ENCODE results near the gene STK11IP. TPM values are rescaled to one million over a fixed set of nuclear protein-coding genes. Genes with fewer than 3 reads are reported as not detected.

STK11IP gene
- total RNA-seq, 1 experiment from 2014 or later = 35.6 TPM

- POLR2A ChIA-PET (ENCODE audit: low non-redundant PET) = no interaction called here
Observed at GRCh38 chr2:219556413-219556812, 41.2 kb upstream of the STK11IP start.

GRCh38 chr2:219557320-219557719 is 40.3 kb upstream of the STK11IP start:
- H3K4me1 ChIP-seq (ENCODE audit: insufficient read depth, low read length, poor library complexity, severe bottlenecking) = no peaks in the 10 kb centered on the region
- H3K27ac ChIP-seq (ENCODE audit: low read depth, low read length, poor library complexity, severe bottlenecking) = no peak overlapping the region
- no TSS peak for BruUV-seq (replicated peaks)
- H3K27me3 ChIP-seq (replicated peaks; ENCODE audit: insufficient read depth, low read depth, low read length, poor library complexity) = no peaks in the 10 kb centered on the region
- H3K9me3 ChIP-seq (ENCODE audit: low read depth, low read length, poor library complexity, severe bottlenecking) = no peaks in the 10 kb centered on the region
- DNase-seq (ENCODE audit: low spot score) = no peak
- no peak overlapping the region for H3K4me3 ChIP-seq (ENCODE audit: low read depth, low read length, poor library complexity, severe bottlenecking)
- H3K36me3 ChIP-seq (ENCODE audit: insufficient read depth, low read length, poor library complexity, severe bottlenecking) = no peaks in the 10 kb centered on the region
- POLR2A ChIA-PET (ENCODE audit: low non-redundant PET) = no interaction called here
- intact Hi-C loops (cut with micrococcal nuclease; ENCODE audit: unreplicated experiment) = no loop called here
- TF ChIP-seq EZH2 (IDR thresholded peaks at IDR 0.05; ENCODE audit: borderline replicate concordance, low read depth, low read length, poor library complexity, severe bottlenecking) = no peak
- CTCF ChIA-PET = no interaction called here

More at GRCh38 chr2:219556413-219556812, 41.2 kb upstream of the STK11IP start:
- Histone ChIP-seq H3K4me3 (ENCODE audit: low read depth, low read length, poor library complexity, severe bottlenecking) (no peak overlapping the region), H3K27ac (ENCODE audit: low read depth, low read length, poor library complexity, severe bottlenecking) (no peak overlapping the region), H3K36me3 (ENCODE audit: insufficient read depth, low read length, poor library complexity, severe bottlenecking) (no peaks in the 10 kb centered on the region), H3K4me1 (ENCODE audit: insufficient read depth, low read length, poor library complexity, severe bottlenecking) (no peaks in the 10 kb centered on the region), H3K9me3 (ENCODE audit: low read depth, low read length, poor library complexity, severe bottlenecking) (no peaks in the 10 kb centered on the region), H3K27me3 (replicated peaks; ENCODE audit: insufficient read depth, low read depth, low read length, poor library complexity) (no peaks in the 10 kb centered on the region)
- intact Hi-C loops (cut with micrococcal nuclease; ENCODE audit: unreplicated experiment) = no loop called here
- CTCF ChIA-PET = no interaction called here
- DNase-seq (ENCODE audit: low spot score) = no peak
- TF ChIP-seq CTCF (conservative IDR thresholded peaks at IDR 0.05; ENCODE audit: low read depth, low read length) (no peak), EZH2 (IDR thresholded peaks at IDR 0.05; ENCODE audit: borderline replicate concordance, low read depth, low read length, poor library complexity, severe bottlenecking) (no peak)
- no TSS peak for BruUV-seq (replicated peaks)

DNA sequence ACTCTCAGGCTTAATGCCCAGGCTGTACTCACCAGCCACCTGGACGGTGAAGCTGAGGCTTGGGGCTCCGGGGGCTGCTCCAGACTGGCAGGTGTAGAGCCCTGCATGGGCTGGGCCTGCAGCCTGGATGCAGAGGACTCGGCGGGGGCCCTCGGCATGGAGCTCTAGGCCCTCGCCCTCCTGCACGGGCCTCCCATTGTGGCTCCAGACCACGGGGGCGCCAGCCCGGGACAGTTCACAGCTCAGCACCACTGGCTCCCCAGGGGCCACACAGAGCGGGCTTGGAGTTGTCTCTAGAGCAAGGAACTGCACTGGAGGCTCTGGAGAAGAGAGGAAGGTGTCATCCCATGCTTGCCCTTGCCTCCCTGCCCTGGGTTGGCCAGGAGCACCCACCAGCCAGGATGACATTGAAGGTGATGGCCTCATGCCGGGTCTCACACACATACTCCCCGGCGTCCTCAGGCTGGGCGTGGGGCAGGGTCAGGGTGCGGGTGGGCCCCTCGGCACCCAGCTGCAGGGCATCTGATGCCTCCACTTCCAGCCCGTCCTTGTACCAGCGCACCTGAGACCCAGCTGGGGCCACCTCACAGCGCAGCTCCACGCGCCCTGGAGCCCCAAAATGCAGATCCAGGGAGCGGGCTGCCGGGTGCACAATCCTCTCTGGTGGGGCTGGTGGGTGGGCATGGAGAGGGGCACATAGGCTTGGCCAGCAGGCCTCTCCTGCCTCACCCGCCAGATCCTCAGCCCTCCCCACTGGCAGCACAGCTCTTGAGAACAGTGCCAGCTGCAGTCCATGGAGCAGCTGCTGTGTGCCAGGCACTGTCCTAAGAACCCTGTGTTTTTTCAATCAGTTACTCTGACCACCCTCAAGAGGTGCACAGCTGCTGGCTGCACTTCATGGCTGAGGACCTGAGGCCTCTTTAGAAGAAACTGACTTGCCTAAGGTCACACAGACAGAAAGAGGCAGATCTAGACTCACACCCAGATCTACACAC is 39.6 kb upstream of the STK11IP start:
- intact Hi-C loops (cut with micrococcal nuclease; ENCODE audit: unreplicated experiment) = no loop called here

More for the DNA sequence above, 39.6 kb upstream of the STK11IP start:
- BruUV-seq (replicated peaks) = no TSS peak
- POLR2A ChIA-PET (ENCODE audit: low non-redundant PET) = no interaction called here
- no peak overlapping the region for H3K4me3 ChIP-seq (ENCODE audit: low read depth, low read length, poor library complexity, severe bottlenecking)
- CTCF ChIA-PET = no interaction called here
- H3K4me1 ChIP-seq (ENCODE audit: insufficient read depth, low read length, poor library complexity, severe bottlenecking) = no peaks in the 10 kb centered on the region
- TF ChIP-seq CTCF (conservative IDR thresholded peaks at IDR 0.05; ENCODE audit: low read depth, low read length) = no peak
- DNase-seq (ENCODE audit: low spot score) = no peak
- no peak overlapping the region for H3K27ac ChIP-seq (ENCODE audit: low read depth, low read length, poor library complexity, severe bottlenecking)
- H3K27me3 ChIP-seq (replicated peaks; ENCODE audit: insufficient read depth, low read depth, low read length, poor library complexity) = no peaks in the 10 kb centered on the region
- H3K36me3 ChIP-seq (ENCODE audit: insufficient read depth, low read length, poor library complexity, severe bottlenecking) = no peaks in the 10 kb centered on the region
- H3K9me3 ChIP-seq (ENCODE audit: low read depth, low read length, poor library complexity, severe bottlenecking) = no peaks in the 10 kb centered on the region
